Measurements from ENCODE around the gene GKAP1. TPM values are rescaled to one million over a fixed set of nuclear protein-coding genes. Genes with fewer than 3 reads are reported as not detected.
A peak's percentile ranks its signal among the peaks of the same experiment; 100 is the strongest.

Gene GKAP1
- total and polyA plus RNA-seq, 2 of the 13 experiments (the other 11 are each of a cell fraction or from before 2014, with no cell fraction given): 5.6 to 6.1 TPM

GRCh38 chr9:83707518-83707767 is 110.1 kb downstream of the GKAP1 start (continued):
- TF ChIP-seq HNF4G (IDR thresholded peaks at IDR 0.05; ENCODE audit: borderline replicate concordance, low read depth, low read length) (no peak), HNF4G (CRISPR knock-in tag; IDR thresholded peaks at IDR 0.05; ENCODE audit: borderline replicate concordance, low read depth) (no peak), ZNF253 (CRISPR knock-in tag; IDR thresholded peaks at IDR 0.05; ENCODE audit: borderline replicate concordance) (no peak), NFIB (CRISPR knock-in tag; IDR thresholded peaks at IDR 0.05; ENCODE audit: borderline replicate concordance) (peak; percentile 16; the same call in 1 of the 2 replicates), HDAC6 (IDR thresholded peaks at IDR 0.05; ENCODE audit: low read depth, low read length) (no peak), MLLT10 (CRISPR knock-in tag; IDR thresholded peaks at IDR 0.05) (0 out of 2 replicates have a peak, but pooled peaks have one; percentile 27), ZNF562 (CRISPR knock-in tag; IDR thresholded peaks at IDR 0.05; ENCODE audit: borderline replicate concordance) (no peak), ZBTB2 (CRISPR knock-in tag; IDR thresholded peaks at IDR 0.05; ENCODE audit: low read depth) (0 out of 2 replicates have a peak, but pooled peaks have one; percentile 36), ZNF816 (CRISPR knock-in tag; IDR thresholded peaks at IDR 0.05; ENCODE audit: borderline replicate concordance) (0 out of 2 replicates have a peak, but pooled peaks have one; percentile 14), ZNF879 (CRISPR knock-in tag; IDR thresholded peaks at IDR 0.05) (0 out of 2 replicates have a peak, but pooled peaks have one; percentile 79), ZSCAN12 (CRISPR knock-in tag; IDR thresholded peaks at IDR 0.05) (no peak), REL (CRISPR knock-in tag; conservative IDR thresholded peaks at IDR 0.05) (0 out of 2 replicates have a peak, but pooled peaks have one; percentile 5), KDM5A (IDR thresholded peaks at IDR 0.05; ENCODE audit: borderline replicate concordance, low read length) (no peak), SP140L (CRISPR knock-in tag; IDR thresholded peaks at IDR 0.05; ENCODE audit: borderline replicate concordance) (no peak), HNRNPLL (IDR thresholded peaks at IDR 0.05; ENCODE audit: low read depth, low read length, poor library complexity, severe bottlenecking) (peak; percentile 12)
- TF ChIP-seq, protein P1, sequence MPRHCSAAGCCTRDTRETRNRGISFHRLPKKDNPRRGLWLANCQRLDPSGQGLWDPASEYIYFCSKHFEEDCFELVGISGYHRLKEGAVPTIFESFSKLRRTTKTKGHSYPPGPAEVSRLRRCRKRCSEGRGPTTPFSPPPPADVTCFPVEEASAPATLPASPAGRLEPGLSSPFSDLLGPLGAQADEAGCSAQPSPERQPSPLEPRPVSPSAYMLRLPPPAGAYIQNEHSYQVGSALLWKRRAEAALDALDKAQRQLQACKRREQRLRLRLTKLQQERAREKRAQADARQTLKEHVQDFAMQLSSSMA (CRISPR knock-in tag; IDR thresholded peaks at IDR 0.05): 0 out of 2 replicates have a peak, but pooled peaks have one; percentile 66
- TF ChIP-seq, protein P2, sequence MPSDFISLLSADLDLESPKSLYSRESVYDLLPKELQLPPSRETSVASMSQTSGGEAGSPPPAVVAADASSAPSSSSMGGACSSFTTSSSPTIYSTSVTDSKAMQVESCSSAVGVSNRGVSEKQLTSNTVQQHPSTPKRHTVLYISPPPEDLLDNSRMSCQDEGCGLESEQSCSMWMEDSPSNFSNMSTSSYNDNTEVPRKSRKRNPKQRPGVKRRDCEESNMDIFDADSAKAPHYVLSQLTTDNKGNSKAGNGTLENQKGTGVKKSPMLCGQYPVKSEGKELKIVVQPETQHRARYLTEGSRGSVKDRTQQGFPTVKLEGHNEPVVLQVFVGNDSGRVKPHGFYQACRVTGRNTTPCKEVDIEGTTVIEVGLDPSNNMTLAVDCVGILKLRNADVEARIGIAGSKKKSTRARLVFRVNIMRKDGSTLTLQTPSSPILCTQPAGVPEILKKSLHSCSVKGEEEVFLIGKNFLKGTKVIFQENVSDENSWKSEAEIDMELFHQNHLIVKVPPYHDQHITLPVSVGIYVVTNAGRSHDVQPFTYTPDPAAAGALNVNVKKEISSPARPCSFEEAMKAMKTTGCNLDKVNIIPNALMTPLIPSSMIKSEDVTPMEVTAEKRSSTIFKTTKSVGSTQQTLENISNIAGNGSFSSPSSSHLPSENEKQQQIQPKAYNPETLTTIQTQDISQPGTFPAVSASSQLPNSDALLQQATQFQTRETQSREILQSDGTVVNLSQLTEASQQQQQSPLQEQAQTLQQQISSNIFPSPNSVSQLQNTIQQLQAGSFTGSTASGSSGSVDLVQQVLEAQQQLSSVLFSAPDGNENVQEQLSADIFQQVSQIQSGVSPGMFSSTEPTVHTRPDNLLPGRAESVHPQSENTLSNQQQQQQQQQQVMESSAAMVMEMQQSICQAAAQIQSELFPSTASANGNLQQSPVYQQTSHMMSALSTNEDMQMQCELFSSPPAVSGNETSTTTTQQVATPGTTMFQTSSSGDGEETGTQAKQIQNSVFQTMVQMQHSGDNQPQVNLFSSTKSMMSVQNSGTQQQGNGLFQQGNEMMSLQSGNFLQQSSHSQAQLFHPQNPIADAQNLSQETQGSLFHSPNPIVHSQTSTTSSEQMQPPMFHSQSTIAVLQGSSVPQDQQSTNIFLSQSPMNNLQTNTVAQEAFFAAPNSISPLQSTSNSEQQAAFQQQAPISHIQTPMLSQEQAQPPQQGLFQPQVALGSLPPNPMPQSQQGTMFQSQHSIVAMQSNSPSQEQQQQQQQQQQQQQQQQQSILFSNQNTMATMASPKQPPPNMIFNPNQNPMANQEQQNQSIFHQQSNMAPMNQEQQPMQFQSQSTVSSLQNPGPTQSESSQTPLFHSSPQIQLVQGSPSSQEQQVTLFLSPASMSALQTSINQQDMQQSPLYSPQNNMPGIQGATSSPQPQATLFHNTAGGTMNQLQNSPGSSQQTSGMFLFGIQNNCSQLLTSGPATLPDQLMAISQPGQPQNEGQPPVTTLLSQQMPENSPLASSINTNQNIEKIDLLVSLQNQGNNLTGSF (CRISPR knock-in tag; IDR thresholded peaks at IDR 0.05): peak; percentile 49; the same call in 1 of the 2 replicates
- TF ChIP-seq, protein P3, sequence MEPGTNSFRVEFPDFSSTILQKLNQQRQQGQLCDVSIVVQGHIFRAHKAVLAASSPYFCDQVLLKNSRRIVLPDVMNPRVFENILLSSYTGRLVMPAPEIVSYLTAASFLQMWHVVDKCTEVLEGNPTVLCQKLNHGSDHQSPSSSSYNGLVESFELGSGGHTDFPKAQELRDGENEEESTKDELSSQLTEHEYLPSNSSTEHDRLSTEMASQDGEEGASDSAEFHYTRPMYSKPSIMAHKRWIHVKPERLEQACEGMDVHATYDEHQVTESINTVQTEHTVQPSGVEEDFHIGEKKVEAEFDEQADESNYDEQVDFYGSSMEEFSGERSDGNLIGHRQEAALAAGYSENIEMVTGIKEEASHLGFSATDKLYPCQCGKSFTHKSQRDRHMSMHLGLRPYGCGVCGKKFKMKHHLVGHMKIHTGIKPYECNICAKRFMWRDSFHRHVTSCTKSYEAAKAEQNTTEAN (CRISPR knock-in tag; conservative IDR thresholded peaks at IDR 0.05): no peak
- TF ChIP-seq, protein P4, sequence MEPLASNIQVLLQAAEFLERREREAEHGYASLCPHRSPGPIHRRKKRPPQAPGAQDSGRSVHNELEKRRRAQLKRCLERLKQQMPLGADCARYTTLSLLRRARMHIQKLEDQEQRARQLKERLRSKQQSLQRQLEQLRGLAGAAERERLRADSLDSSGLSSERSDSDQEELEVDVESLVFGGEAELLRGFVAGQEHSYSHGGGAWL (CRISPR knock-in tag; IDR thresholded peaks at IDR 0.05): no peak

Measured in HepG2 (cell line).